H1 (cell line): ENCODE measurements around the gene CXCL1.

Experiments
- ATF3 ChIP-seq: IDR thresholded peaks from 2 replicates; pipeline ENCODE4 v1.6.1; 2011; ENCODE audit warnings: low read depth, mild to moderate bottlenecking, low read length; ENCODE audit not compliant: insufficient read depth
- BCL11A ChIP-seq, 2 experiments: IDR thresholded peaks; one replicate each; pipeline ENCODE4 v1.6.1; 2011; ENCODE audit warnings: low read depth in 2 of 2, low read length in 2 of 2, mild to moderate bottlenecking in 2 of 2
- CTCF ChIP-seq, 3 experiments: IDR thresholded peaks; 1 replicate in 2 of 3; 2 replicates in 1 of 3; pipeline versions ENCODE4 v1.5.1 to v1.6.1; 2011; ENCODE audit warnings: low read length in 3 of 3, mild to moderate bottlenecking in 3 of 3, inconsistent platforms in 2 of 3, low read depth in 1 of 3, moderate library complexity in 1 of 3; ENCODE audit not compliant: insufficient read depth in 1 of 3; ENCODE audit errors: control extremely low read depth in 1 of 3
- GABPA ChIP-seq: IDR thresholded peaks from 2 replicates; pipeline ENCODE4 v1.6.1; 2011; ENCODE audit warnings: mild to moderate bottlenecking, low read length, moderate library complexity, borderline replicate concordance; ENCODE audit not compliant: insufficient read depth
- POLR2A ChIP-seq, 2 experiments: IDR thresholded peaks; 1 replicate in 1 of 2; 2 replicates in 1 of 2; pipeline ENCODE4 v1.6.1; 2011; ENCODE audit warnings: low read depth in 2 of 2, low read length in 2 of 2, mild to moderate bottlenecking in 2 of 2; ENCODE audit errors: control extremely low read depth in 1 of 2
- RAD21 ChIP-seq, 2 experiments: IDR thresholded peaks in 1 of 2; conservative IDR thresholded peaks in 1 of 2; 2 replicates each; pipeline ENCODE4 v1.6.1; 2011; ENCODE audit warnings: low read depth in 2 of 2, low read length in 2 of 2, improper control_type of control experiment in 1 of 2, inconsistent platforms in 1 of 2, mild to moderate bottlenecking in 1 of 2, moderate library complexity in 1 of 2

- TF ChIP-seq CTCF (IDR thresholded peaks at IDR 0.05; ENCODE audit: control extremely low read depth in 1 of 3, insufficient read depth in 1 of 3, low read depth in 1 of 3, low read length in 3 of 3) (no peak), RAD21 (IDR thresholded peaks at IDR 0.05 in 1 of 2, conservative IDR thresholded peaks at IDR 0.05 in 1 of 2; ENCODE audit: low read depth in 2 of 2, low read length in 2 of 2) (no peak), GABPA (no peak), POLR2A (IDR thresholded peaks at IDR 0.05; ENCODE audit: control extremely low read depth in 1 of 2, low read depth in 2 of 2, low read length in 2 of 2) (no peak), ATF3 (no peak), BCL11A (IDR thresholded peaks at IDR 0.05; ENCODE audit: low read depth in 2 of 2, low read length in 2 of 2) (no peak)
These were observed 2.5 kb downstream of the CXCL1 start for GRCh38 chr4:73871511-73872310.
